Measurements from ENCODE around the gene GLIS1. TPM values are rescaled to one million over a fixed set of nuclear protein-coding genes. Genes with fewer than 3 reads are reported as not detected.

GLIS1 gene
- polyA plus RNA-seq, 1 donor from 2014 or later = not detected

GRCh38 chr1:53715478-53715877 is 23.5 kb downstream of the GLIS1 start:
- Histone ChIP-seq H2AFZ (ENCODE audit: low read depth, low read length) (no peak overlapping the region), H3K4me3 (ENCODE audit: low read length) (no peak overlapping the region), H4K20me1 (ENCODE audit: insufficient read depth) (no peaks in the 10 kb centered on the region), H3K4me2 (ENCODE audit: low read length) (no peak overlapping the region), H3K79me2 (replicated peaks; ENCODE audit: insufficient read depth, low read length) (no peaks in the 10 kb centered on the region), H3K9me2 (ENCODE audit: insufficient read depth, low read length) (no peaks in the 10 kb centered on the region), H3K27me3 (ENCODE audit: insufficient read depth, low read depth, low read length) (no peaks in the 10 kb centered on the region), H3K36me3 (ENCODE audit: insufficient read depth, low read length) (no peaks in the 10 kb centered on the region), H3K9ac (ENCODE audit: low read length) (no peak overlapping the region), H3F3A (ENCODE audit: insufficient read depth, low read length, poor library complexity, severe bottlenecking) (no peaks in the 10 kb centered on the region), H3K27ac (ENCODE audit: low read length) (no peak overlapping the region), H3K9me3 (ENCODE audit: low read length) (no peaks in the 10 kb centered on the region)
- TF ChIP-seq EP300 (conservative IDR thresholded peaks at IDR 0.05; ENCODE audit: poor library complexity, severe bottlenecking) (no peak), SMC3 (conservative IDR thresholded peaks at IDR 0.05; ENCODE audit: poor library complexity) (no peak)
- TF ChIP-seq, protein P1, sequence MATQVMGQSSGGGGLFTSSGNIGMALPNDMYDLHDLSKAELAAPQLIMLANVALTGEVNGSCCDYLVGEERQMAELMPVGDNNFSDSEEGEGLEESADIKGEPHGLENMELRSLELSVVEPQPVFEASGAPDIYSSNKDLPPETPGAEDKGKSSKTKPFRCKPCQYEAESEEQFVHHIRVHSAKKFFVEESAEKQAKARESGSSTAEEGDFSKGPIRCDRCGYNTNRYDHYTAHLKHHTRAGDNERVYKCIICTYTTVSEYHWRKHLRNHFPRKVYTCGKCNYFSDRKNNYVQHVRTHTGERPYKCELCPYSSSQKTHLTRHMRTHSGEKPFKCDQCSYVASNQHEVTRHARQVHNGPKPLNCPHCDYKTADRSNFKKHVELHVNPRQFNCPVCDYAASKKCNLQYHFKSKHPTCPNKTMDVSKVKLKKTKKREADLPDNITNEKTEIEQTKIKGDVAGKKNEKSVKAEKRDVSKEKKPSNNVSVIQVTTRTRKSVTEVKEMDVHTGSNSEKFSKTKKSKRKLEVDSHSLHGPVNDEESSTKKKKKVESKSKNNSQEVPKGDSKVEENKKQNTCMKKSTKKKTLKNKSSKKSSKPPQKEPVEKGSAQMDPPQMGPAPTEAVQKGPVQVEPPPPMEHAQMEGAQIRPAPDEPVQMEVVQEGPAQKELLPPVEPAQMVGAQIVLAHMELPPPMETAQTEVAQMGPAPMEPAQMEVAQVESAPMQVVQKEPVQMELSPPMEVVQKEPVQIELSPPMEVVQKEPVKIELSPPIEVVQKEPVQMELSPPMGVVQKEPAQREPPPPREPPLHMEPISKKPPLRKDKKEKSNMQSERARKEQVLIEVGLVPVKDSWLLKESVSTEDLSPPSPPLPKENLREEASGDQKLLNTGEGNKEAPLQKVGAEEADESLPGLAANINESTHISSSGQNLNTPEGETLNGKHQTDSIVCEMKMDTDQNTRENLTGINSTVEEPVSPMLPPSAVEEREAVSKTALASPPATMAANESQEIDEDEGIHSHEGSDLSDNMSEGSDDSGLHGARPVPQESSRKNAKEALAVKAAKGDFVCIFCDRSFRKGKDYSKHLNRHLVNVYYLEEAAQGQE (IDR thresholded peaks at IDR 0.05; ENCODE audit: borderline replicate concordance) = no peak

DNA sequence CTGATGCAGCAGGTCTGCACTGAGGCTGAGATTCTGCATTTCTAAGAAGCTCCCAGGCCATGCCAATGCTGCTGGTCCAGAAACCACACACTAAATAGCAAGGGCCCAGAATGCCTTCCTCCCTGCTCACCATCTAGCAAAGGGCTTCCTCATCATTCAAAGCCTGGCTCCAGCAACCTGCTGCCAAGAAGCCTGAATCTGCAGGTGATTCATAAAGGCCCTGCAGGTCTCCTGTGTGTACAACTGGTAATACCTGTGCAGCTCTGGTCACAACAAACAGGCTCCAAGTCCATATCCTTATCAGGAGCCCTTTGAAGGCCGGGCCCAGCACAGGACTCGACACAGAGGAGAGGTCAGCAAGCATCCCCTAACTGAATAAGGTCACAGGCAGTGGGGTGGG is 26.7 kb downstream of the GLIS1 start:
- H3F3A ChIP-seq (ENCODE audit: insufficient read depth, low read length, poor library complexity, severe bottlenecking) = no peaks in the 10 kb centered on the region
- no peaks in the 10 kb centered on the region for H3K9me3 ChIP-seq (ENCODE audit: low read length)
- no peak overlapping the region for H3K27ac ChIP-seq (ENCODE audit: low read length)
- no peak overlapping the region for H2AFZ ChIP-seq (ENCODE audit: low read depth, low read length)
- H3K27me3 ChIP-seq (ENCODE audit: insufficient read depth, low read depth, low read length) = no peaks in the 10 kb centered on the region
- no peaks in the 10 kb centered on the region for H3K79me2 ChIP-seq (replicated peaks; ENCODE audit: insufficient read depth, low read length)
- H3K9me2 ChIP-seq (ENCODE audit: insufficient read depth, low read length) = no peaks in the 10 kb centered on the region
- no peaks in the 10 kb centered on the region for H4K20me1 ChIP-seq (ENCODE audit: insufficient read depth)
- no peaks in the 10 kb centered on the region for H3K36me3 ChIP-seq (ENCODE audit: insufficient read depth, low read length)
- H3K9ac ChIP-seq (ENCODE audit: low read length) = no peak overlapping the region
- H3K4me3 ChIP-seq (ENCODE audit: low read length) = no peak overlapping the region
- H3K4me2 ChIP-seq (ENCODE audit: low read length) = no peak overlapping the region
- TF ChIP-seq EP300 (conservative IDR thresholded peaks at IDR 0.05; ENCODE audit: poor library complexity, severe bottlenecking) = no peak
- TF ChIP-seq, protein P1 (IDR thresholded peaks at IDR 0.05; ENCODE audit: borderline replicate concordance) = no peak
- no peak for TF ChIP-seq POLR2AphosphoS5 (IDR thresholded peaks at IDR 0.05)
- TF ChIP-seq, protein P2, sequence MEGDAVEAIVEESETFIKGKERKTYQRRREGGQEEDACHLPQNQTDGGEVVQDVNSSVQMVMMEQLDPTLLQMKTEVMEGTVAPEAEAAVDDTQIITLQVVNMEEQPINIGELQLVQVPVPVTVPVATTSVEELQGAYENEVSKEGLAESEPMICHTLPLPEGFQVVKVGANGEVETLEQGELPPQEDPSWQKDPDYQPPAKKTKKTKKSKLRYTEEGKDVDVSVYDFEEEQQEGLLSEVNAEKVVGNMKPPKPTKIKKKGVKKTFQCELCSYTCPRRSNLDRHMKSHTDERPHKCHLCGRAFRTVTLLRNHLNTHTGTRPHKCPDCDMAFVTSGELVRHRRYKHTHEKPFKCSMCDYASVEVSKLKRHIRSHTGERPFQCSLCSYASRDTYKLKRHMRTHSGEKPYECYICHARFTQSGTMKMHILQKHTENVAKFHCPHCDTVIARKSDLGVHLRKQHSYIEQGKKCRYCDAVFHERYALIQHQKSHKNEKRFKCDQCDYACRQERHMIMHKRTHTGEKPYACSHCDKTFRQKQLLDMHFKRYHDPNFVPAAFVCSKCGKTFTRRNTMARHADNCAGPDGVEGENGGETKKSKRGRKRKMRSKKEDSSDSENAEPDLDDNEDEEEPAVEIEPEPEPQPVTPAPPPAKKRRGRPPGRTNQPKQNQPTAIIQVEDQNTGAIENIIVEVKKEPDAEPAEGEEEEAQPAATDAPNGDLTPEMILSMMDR (IDR thresholded peaks at IDR 0.05; ENCODE audit: poor library complexity, severe bottlenecking) = no peak
- no peak for TF ChIP-seq EZH2 (IDR thresholded peaks at IDR 0.05; ENCODE audit: borderline replicate concordance, insufficient read depth, low read length, poor library complexity, severe bottlenecking)
- no peak for TF ChIP-seq SMC3 (conservative IDR thresholded peaks at IDR 0.05; ENCODE audit: poor library complexity)
- TF ChIP-seq TAF1 (IDR thresholded peaks at IDR 0.05; ENCODE audit: low read depth) = no peak
- no peak for TF ChIP-seq RAD21 (conservative IDR thresholded peaks at IDR 0.05)
- TF ChIP-seq MXI1 (conservative IDR thresholded peaks at IDR 0.05; ENCODE audit: poor library complexity, severe bottlenecking) = no peak

Measured in neural cell (in vitro differentiated cells).